A549 treated with AZD9567 at 1 μM for 4 hours (cell line): ENCODE data around the gene METTL5. TPM values are rescaled to one million over a fixed set of nuclear protein-coding genes. Genes with fewer than 3 reads are reported as not detected.

ENCODE experiments used
- total RNA-seq: library from RNA; stranded (reverse); fragments of 200-300 nt; extraction: Qiagen RNA extraction; gene quantifications from 5 replicates; pipeline ENCODE4 v1.2.3, GENCODE V29; 2022; ENCODE audit not compliant: insufficient read depth

The METTL5 gene
- total RNA-seq = 62.4 to 80.2 TPM (median 66.2 TPM) in 5 replicates

DNA sequence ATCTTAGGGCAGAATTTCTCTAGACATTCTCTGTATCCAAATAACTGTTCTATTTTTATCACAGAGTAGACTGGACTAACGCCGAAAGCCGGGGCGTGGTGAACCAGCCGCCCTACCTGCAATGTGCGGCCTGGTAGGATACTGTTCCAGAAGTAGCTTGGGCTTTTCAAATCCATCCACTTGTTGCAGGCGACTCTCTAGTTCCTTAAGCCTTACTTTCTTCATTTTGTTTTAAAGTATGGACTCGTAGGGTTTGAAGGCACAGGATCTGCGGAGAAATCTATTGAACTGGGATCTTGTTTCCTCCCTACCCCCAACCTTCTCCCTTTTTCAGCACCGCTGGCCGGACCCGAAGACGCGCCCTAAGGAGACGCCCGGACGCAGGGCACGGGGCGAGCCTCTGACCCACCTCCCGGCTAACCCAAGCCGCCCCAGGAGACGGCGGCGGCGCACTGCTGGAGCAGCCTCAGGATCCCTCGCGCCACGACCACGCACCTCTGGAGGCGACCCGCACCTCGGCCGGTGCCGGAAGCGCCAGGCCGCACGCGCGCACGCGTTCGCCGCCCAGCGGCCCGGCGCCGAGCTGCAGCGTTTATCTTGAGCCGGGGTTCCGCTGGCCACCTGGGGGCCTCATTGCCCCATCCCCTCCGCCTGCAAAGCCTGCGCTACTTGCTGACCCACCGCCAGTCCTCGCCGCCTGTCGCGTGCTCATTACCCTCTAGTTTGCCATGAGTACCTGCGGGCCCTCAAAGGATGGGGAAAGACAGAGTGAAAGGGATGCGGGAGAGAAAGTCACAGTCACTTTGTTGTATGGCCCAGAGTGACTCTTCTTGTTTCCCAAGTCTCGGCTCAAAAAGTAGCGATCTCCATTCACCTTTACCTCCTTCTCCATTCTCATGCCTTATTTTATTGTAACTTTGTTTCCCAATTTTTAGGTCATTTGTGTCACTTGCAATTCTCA, at the start of gene METTL5:
TSS of gene METTL5 (minus strand) at position 533 of the 961 bp plus-strand sequence. CDS start at position 225, 308 bp downstream.

DNA sequence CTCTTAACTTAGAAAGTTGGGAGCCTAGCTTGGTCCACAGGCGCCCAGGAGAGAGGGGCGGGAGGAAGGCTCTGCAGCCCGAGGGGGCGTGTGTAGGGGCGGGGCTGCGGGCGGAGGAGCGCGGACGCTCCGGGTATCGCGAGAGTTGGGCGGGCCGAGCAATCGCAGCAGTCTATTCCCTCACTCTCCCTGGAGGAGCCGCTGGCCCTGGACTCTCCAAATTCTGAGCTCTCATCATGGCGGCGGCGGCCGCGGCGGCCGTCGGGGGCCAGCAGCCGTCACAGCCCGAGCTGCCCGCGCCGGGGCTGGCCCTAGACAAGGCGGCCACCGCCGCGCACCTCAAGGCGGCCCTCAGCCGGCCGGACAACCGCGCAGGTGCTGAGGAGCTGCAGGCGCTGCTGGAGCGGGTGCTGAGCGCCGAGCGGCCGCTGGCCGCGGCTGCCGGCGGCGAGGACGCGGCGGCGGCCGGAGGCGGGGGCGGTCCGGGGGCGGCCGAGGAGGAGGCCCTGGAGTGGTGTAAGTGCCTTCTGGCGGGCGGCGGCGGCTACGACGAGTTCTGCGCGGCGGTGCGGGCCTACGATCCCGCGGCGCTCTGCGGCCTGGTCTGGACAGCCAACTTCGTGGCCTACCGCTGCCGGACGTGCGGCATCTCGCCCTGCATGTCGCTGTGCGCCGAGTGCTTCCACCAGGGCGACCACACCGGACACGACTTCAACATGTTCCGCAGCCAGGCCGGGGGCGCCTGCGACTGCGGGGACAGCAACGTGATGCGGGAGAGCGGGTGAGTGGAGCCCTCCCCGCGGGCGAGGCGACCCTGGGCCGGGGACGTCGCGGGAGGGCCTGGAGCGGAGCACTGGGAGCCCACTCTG, 2.8 kb upstream of the METTL5 start, which contains the start of gene UBR3:
TSS of gene UBR3 (plus strand) at position 183 of the 869 bp plus-strand sequence. CDS start at position 237, 54 bp downstream.

GRCh38 chr2:169798718-169799592, 25.8 kb downstream of the METTL5 start, which contains the start of gene SSB:
TSS of gene SSB (plus strand) at chr2:169798871. CDS start at chr2:169800961, 2,090 bp downstream.

Other genes starting within 250 kb of the METTL5 start
- 32.8 to 51.7 TPM (median 39.5 TPM) in 5 replicates for gene PPIG, start 240.6 kb downstream of the METTL5 start, total RNA-seq
- 0.22 to 0.58 TPM (median 0.40 TPM) in 4 of 5 replicates, not detected in the other for gene CFAP210, start 130.5 kb downstream of the METTL5 start, total RNA-seq
- gene PHOSPHO2, start 130.4 kb downstream of the METTL5 start, total RNA-seq = 2.1 to 2.8 TPM (median 2.6 TPM) in 4 of 5 replicates, not detected in the other
- gene KLHL23, start 91.1 kb downstream of the METTL5 start, total RNA-seq = 6.0 to 11.2 TPM (median 8.3 TPM) in 5 replicates
- gene SSB, start 26.0 kb downstream of the METTL5 start, total RNA-seq = 127 to 190 TPM (median 139 TPM) in 5 replicates
- gene UBR3, start 2.5 kb upstream of the METTL5 start, total RNA-seq = 8.7 to 10.9 TPM (median 10.6 TPM) in 5 replicates